ENCODE measurements around the gene PDE2A.

PDE2A gene

DNA sequence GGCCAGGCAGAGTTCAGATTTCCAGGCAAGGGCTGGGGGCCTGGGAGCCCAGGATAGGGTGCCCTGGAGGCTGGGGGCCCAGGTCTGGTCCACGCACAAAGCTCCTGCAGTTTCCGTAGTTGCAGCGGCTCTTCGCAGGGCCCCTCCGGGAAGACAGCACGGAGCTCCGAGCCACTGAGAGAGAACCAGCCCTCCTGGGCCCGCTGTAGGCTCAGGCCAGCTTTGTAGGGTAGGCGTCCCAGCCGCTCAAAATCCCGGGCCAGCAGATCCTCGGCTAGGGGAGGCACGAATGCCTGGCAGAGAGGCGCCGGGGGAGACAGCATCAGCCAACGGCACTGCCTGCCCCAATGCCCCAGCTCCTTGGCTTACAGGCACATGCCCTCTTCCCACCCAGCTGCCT is 23.6 kb upstream of the PDE2A start:
- TF ChIP-seq GATA3 (IDR thresholded peaks at IDR 0.05; ENCODE audit: low read depth, low read length) (no peak), GATA2 (IDR thresholded peaks at IDR 0.05; ENCODE audit: low read depth, low read length) (no peak)

DNA sequence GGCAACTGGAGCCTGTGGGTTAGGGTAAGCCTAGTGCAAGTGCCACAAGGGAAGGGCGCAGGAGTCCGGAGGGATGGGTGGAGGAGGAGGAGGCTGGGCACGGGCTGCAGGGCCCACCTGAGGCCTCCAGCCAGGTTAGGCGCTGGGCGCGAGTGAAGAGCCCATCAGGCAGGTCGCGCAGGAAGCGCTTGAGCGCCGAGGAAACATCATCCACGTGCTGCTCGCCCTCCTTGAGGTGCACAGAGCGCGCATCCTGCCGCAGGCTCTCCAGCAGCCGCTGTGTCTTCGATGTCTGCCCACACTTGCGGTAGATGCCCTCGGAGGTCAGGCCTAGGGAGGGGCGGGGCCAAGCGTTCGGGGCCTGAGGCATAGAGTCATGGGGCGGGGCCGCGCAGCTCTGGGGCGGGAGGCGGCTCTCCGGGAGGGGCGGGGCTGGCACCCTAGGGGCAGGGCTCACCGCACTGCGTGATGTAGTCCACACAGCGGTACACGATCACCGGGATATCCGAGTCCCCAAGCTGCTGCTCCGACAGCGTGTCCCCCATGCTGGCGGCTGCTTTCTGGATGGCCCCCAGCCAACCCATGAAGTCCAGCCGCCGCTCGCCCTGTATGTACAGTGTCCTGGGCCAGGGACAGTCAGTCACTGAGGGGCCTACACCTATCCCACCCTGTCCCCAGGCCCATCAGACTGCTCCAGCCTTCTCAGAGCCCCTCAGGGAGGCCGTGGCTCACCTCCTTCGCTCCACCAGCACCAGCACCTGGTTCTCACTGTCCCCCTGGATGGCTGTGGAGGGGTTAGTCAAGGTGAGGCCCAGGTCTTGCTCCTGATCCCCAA is 22.9 kb upstream of the PDE2A start:
- TF ChIP-seq GATA2 (IDR thresholded peaks at IDR 0.05; ENCODE audit: low read depth, low read length) (no peak), GATA3 (IDR thresholded peaks at IDR 0.05; ENCODE audit: low read depth, low read length) (no peak)

DNA sequence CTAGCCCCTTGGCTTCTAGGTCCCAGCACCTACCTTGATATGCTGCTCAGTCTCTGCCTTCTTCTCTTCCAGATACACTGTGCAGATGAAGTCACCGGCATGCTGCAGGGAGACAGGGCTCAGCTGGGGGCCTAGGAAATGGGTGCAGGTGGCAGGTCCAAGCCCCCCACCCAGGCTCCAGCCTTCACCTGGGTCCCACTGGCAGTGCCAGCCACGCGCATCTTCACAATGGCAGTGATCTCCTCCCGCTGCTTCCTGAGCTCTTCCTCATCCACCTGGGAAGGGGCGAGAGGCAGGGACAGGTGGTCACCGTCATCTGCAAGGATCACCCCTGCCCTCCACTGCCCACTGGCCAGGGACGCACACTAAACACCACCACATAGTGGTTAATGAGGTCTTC is 21.1 kb upstream of the PDE2A start:
- TF ChIP-seq GATA2 (IDR thresholded peaks at IDR 0.05; ENCODE audit: low read depth, low read length) (no peak), GATA3 (IDR thresholded peaks at IDR 0.05; ENCODE audit: low read depth, low read length) (no peak)

DNA sequence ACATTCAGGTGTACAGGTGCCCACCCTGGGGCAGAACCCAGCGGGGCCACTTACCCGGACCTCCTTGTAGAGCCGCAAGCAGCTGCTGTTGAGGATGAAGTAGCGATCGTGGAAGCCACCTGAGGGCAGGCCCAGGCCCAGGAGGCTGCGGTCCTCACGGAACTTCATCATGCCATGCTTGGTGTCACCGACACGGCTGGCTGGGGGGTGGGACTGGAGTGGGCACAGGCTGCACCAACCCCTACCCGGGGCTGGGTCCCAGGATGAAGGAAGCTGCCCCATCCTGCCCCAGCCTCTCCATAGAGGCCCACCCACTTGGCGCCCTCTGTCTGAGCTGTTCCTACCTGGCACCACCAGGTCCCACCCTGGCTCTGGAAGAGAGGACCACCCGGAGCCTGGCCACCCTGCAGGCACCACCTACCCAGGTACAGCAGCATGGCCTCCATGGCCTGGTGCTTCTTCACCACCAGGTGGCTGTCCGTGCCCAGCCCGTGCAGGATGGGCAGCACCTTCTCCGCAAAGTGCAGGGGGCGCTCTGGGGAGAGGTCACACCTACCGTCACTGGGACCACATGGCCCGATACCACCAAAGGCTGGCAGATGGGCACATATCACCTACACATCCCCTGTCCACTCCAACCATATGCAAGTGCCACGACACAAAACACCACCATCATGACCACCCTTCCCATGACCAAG is 19.2 kb upstream of the PDE2A start:
- TF ChIP-seq GATA3 (IDR thresholded peaks at IDR 0.05; ENCODE audit: low read depth, low read length) = no peak
- no peak for TF ChIP-seq GATA2 (IDR thresholded peaks at IDR 0.05; ENCODE audit: low read depth, low read length)

DNA sequence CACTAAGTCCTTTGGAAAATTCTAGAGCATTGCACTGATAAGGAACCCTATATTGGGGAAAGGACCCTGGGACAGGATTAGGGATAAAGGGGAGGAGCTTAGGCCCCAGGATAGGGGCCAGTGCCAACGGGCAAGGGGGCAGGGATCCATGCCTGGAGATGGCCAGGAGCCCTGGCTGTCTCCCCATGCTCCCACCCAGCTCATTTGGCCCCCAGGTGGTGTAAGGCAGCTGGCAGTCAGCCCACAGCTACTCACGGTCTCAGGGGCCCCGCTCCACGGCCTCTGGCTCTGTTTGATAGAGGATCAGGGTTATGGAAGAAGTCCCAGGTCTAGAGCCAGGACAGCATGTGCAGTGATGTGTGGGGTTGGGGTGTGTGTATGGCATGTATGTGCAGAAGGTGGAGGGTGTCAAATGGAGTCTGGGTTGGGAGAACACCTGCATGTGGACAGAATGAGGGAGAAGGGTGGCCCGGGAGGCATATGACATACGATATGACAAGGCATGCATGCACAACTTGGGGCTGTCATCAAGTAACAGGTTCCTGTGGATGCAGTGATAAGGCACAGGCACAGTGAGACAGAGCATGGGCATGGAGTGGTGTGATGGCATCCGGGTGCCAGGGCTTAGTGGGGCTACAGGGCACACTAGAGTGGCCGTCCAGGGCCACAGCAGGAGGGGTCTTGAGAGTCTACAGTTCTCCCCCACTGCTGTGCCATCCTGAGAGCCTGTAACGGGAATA is 18.4 kb upstream of the PDE2A start:
- TF ChIP-seq GATA2 (IDR thresholded peaks at IDR 0.05; ENCODE audit: low read depth, low read length) = no peak
- no peak for TF ChIP-seq GATA3 (IDR thresholded peaks at IDR 0.05; ENCODE audit: low read depth, low read length)

DNA sequence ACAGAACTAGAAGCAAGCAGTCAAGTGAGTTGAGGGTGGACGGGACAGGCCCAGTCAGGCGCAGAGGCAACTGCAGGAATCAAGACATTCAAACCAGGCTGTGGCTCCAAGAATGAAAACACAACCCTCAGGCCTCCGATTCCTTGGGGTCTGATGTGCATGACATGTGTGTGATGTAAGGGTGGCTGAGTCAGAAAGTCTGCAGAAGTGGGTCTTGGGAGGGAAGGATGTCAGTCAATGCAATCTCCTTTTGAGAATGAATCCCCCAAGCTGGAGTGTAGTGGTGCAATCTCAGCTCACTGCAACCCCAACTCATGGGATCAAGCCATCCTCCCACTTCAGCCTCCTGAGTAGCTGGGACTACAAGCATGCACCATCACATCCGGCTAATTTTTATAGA is 15.9 kb upstream of the PDE2A start:
- TF ChIP-seq GATA3 (IDR thresholded peaks at IDR 0.05; ENCODE audit: low read depth, low read length) = no peak
- TF ChIP-seq GATA2 (IDR thresholded peaks at IDR 0.05; ENCODE audit: low read depth, low read length) = no peak

DNA sequence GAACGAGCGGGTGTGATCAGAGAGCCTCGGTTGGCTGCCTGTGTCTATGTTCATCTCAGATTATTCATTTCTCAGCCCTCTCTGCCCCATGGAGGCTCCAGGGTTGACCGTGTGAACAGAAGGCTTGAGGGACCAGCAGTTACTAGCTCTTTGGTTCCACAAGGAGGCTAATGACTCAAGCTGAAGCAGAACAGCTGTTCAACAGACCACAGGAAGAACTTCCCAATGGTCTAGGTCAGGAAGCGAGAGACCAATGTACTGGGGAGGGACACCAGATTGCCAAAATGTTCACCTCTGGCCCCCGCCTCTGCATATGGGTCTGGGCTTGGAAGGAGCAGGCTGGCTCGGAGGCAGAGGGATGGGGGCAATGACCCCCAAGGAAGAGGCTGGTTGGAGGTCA is 14.7 kb upstream of the PDE2A start:
- no peak for TF ChIP-seq GATA2 (IDR thresholded peaks at IDR 0.05; ENCODE audit: low read depth, low read length)
- no peak for TF ChIP-seq GATA3 (IDR thresholded peaks at IDR 0.05; ENCODE audit: low read depth, low read length)

DNA sequence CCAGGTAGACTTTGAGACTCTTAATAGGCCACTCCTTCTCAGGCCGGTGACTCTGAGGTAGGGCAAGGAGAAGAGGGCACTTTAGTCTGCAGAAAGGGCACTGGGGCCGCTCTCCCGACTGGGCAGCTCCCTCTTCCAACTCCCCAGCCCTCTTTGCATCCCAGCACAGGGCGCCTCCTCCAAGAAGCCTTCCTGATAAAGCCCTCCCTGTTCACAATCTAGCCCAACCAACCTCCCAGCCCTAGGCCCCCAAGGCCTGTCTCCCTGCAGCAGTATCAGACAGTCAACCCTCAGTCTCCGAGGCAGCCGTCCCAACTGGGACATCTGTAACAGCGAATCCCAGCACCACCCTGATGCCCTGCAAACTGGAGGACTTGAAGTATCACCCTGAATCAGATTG is 14.3 kb upstream of the PDE2A start:
- TF ChIP-seq GATA2 (IDR thresholded peaks at IDR 0.05; ENCODE audit: low read depth, low read length) (no peak), GATA3 (IDR thresholded peaks at IDR 0.05; ENCODE audit: low read depth, low read length) (no peak)

DNA sequence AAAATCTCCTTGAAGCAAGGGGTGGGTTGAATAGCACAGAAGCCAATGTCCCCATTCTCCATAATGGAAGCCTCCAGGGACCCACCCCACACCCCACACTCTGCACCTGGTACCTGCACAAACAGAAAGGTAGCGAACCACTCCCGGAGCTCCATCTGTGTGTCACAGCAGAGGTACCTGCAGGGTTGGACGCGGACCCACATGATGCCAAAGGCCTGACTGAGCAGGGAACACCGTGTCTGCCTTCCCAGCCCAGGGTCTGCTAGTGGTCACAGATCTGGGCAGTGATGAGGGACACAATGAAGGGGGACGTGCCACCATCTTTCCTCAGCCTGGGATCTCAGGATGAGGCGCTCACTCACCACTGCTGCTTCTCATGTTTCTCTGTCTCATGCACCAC is 13.1 kb upstream of the PDE2A start:
- no peak for TF ChIP-seq GATA3 (IDR thresholded peaks at IDR 0.05; ENCODE audit: low read depth, low read length)

DNA sequence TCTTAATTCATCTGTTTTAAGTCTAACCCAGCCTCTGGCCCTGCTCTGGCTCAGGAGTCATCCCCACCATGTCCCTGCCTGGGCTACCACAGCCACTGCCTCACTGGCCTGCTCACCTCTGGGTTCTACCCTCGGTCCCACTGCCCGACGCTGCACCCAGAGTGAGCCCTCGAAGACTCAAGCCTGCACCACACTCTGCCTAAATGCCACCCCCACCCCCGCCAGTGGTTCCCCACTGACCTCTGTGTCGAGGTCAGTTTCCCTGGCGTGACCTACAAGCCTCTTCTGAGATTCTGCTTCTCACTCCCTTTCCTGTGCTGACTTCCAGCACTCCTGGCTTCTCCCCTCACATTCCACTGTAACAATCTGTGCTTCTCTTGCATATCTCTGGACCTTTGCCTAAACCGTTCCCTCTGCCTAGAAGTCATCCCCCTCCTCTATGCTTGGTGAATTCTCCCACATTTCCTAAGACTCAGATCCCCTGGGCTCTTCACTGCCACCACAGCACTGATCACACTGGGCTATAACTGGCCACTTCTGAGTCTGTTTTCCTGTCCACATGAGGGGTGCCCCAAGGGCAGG is 12.5 kb upstream of the PDE2A start:
- no peak for TF ChIP-seq GATA2 (IDR thresholded peaks at IDR 0.05; ENCODE audit: low read depth, low read length)

DNA sequence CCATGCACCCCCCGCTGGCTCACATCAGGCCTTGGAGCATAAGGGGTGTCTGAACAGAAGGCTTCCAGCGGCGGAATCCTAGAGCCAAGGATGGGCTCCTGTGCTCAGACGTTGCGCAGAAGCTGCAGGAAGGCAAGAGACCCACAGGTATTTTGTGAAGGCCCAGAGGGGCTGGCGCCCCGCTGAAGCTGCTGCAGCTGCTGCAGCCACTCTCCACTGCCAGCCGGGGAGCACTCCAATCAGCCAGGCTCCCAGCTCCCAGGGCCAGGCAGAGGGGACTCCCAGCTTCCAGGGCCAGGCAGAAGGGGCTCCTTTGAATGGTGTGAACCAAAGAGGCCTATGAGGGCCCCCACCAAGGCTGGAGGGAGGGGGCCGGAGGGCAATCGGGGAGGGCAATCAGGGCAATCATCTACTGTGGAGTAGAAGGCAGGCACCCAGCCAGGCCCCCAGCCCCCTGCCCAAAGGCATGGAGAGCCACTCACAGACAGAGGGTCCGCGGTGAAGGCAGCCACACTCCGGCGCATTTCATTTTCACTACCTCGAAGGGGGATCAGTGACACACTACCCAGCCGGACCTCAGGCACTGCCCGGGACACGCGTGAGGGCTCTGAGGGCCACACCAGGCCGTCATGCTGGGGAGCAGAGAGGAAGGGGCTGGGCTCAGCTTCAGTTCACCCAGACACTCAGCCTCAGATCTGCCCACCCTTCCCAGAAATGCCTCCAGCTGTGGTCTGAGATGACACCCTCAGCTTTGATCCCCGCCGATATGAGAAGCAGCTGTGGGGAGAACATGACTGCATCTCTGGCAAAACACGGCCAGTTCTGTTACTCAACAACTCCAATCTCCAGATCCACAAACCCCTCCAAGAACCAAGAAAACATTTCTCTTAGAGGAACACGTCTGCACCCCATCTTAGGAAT is 11.6 kb upstream of the PDE2A start:
- no peak for TF ChIP-seq GATA2 (IDR thresholded peaks at IDR 0.05; ENCODE audit: low read depth, low read length)
- no peak for TF ChIP-seq GATA3 (IDR thresholded peaks at IDR 0.05; ENCODE audit: low read depth, low read length)

DNA sequence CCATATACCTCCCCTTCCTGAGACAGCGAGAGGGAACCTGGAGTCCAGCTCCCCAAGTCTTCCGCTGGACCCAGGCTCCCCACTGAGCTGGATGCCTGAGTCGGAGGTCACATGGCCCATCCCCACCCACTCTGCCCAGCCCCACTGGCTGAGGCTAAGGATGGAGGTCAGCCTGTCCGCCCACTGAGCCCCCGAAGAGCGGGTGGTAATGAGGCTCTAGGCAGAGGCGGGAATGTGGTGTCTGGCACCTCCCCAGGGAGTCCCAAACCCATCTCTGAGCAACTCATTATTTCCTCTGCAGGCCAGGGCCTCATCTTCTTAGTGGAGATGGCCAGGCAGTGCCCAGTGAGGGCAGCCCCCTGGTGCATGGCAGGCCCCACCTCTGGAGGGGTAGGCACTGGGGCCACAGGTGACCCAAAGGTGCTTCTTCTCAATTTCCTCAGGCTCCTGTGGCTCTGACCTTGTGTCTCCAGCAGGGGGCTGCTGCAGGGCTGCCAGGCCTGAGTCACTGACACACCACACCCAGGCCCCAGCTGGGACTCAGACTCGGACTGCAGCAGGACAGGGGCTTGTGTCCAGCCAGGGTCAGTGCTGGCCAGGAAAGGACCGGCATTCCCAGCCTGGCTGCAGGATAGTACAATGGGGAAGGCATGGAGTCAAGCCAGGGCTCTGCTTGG is 10.2 kb upstream of the PDE2A start:
- TF ChIP-seq GATA3 (IDR thresholded peaks at IDR 0.05; ENCODE audit: low read depth, low read length) = no peak
- TF ChIP-seq GATA2 (IDR thresholded peaks at IDR 0.05; ENCODE audit: low read depth, low read length) = no peak

DNA sequence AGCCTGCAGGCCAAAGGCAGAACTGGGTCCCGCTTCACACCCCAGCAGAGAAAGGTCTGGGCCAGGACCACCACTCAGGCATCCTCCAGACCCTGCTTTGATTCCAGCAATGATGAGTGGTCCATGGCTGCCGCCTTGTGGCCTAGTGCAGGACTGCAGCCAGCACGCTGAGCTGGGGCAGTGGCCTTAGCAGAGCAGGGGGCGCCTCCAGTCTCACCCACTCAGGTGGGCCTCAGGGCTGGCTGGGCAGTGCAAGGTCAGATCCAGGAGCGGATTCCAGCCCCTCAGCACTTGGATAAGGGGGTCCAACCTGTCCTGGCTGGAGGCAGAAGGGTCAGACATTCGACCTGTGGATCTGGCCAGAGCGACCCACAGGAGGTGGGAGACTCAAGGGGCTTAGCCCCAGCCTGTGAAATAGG is 9.6 kb upstream of the PDE2A start:
- TF ChIP-seq GATA3 (IDR thresholded peaks at IDR 0.05; ENCODE audit: low read depth, low read length) (no peak), GATA2 (IDR thresholded peaks at IDR 0.05; ENCODE audit: low read depth, low read length) (no peak)
